GM04504 (cell line): Measurements from ENCODE around the gene PSMA2.

Source experiments
- DNase-seq: peaks from one replicate; pipeline ENCODE4 v3.0.0-alpha.2; 2012; ENCODE audit warnings: low read depth

PSMA2 gene

GRCh38 chr7:42940985-42941847 lies 9.2 kb upstream of the PSMA2 start:
- peak; percentile 54 for DNase-seq

DNA sequence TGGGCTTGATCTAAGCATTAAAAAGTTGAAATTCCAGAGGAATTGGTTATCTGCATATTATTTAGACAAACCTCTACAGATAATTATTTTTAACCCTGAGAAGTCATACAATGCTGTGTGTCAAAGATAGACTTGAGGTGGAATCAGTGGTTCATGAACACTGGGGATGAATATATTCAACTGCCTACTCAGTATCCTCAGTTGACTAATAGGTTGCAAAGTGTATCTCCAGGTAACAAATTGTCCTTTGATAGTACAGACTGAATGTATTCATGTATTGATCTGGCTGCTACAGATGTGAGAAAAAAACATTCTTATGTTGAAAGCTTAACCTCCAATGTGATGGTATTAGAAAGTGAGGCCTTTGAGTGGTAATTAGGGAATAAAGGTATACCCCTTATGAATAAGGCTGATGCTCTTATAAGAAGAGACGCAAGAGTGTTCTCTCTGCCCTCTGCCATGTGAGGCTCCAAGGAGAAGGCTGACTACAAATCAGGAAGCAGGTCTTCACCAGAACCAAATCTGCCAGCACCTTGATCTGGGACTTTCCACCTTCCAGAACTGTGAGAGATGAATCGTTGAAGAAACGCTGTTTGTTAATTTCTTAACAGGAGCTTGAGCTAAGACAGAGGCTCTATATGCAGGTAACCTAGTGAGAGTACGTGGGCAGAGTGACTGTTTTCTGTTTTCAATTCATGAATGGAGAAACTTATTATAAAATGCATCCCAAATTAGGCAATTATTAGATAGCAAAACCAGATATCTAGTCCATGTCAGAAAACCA lies 7.7 kb upstream of the PSMA2 start:
- no peak for DNase-seq

GRCh38 chr7:42935861-42936260 lies 3.9 kb upstream of the PSMA2 start:
- DNase-seq = no peak

- no peak for DNase-seq
These were observed 2.3 kb upstream of the PSMA2 start for GRCh38 chr7:42934291-42934690.

GRCh38 chr7:42932811-42933591 lies 1.0 kb upstream of the PSMA2 start:
- DNase-seq = no peak

GRCh38 chr7:42931447-42931833 lies 534 bp downstream of the PSMA2 start:
- DNase-seq = no peak

DNA sequence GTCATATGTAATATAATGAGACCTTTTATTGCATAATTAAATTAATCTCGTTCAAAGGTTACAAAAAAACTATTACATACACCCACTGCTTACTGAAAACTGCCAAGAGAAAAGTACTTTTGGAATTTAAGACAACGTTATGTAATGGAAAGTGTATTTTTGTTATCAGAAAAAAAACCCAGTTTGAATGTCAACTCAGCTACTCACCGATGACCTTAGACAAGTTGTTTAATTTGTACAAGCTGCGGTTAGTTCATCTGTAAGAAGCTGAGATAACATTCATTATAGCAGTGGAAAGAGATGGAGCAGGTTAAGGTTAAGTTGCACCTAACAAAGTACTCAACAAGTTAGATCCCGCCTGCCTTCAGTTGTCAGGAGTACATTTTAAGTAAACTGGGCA lies 1.1 kb downstream of the PSMA2 start:
- DNase-seq = no peak

DNA sequence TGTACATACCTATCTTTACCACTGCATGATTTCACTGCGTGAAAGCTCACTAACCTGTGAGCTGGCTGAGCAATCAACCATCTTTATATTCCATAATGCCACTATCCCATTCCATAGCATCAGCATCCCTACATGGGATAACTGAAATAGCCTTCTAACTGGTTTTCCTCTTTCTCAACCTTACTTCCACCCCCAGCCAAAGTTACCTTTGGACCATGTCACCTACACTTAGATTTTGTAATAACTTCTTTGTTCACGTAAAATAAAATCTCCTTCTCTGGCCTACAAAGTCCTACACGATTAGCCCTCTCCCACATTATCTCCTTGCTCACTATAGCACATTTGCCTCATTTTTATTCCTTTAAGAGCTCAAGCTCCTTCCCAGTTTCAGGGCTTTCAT lies 2.5 kb downstream of the PSMA2 start:
- DNase-seq = no peak

- no peak for DNase-seq
These were observed 3.2 kb downstream of the PSMA2 start for GRCh38 chr7:42928754-42929153.

DNA sequence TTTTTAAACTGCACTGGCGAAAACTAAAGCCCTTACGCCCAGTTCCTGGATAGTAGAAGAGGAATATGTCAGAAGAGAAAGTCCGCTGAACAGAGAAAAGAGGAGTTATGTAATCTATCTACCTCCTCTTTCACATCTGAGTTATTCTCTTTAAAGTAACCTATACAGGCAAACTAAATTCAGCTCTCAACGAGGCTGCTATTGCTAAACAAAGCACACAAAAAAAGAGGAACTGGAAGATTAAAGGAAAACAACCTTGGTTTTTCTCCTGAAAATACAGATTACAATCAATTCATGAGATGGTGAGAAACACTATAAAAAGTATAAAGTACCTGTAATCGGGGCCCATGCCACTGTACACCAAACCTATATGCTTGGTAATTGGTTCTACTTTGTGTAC lies 5.8 kb downstream of the PSMA2 start:
- no peak for DNase-seq

DNA sequence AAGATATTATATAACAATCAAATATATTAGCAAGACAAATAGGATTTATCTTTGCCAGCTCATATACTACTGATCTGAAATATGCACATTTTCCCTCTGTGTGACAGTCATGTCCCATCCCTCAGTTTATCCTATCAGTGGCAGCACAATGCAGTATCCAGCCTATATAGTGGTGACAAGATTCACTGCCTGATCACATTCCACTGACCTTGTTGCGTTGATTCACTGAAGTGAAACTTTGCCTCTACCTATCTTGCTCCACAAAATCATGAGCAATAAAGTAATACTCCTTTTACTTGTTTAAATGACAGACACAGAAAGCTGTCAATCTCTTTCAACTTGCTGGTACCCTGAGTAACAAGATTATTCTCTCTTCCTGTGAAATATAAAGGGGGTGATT lies 6.3 kb downstream of the PSMA2 start:
- no peak for DNase-seq

GRCh38 chr7:42924223-42924838 lies 7.6 kb downstream of the PSMA2 start:
- no peak for DNase-seq

GRCh38 chr7:42922017-42922753 lies 9.8 kb downstream of the PSMA2 start:
- DNase-seq = no peak

DNA sequence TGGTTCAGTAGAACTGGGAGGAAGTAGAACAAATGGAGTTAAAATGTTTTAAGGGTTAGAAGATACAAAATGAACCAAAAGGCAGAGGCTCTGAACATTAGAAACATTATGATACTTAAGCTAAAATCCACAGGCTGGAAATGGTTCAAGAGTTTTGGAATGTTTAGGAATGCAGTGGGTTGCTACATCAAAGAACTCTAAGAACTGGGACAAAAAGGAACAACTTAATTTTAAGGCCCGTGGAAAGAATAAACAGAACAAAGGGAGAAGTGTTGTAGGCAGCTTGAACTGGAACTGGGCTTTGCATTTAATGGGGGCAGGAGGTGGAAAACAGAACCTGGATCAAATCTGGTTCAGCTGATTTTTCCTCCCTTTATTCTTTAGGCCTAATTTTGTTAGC lies 16.6 kb downstream of the PSMA2 start:
- no peak for DNase-seq

DNA sequence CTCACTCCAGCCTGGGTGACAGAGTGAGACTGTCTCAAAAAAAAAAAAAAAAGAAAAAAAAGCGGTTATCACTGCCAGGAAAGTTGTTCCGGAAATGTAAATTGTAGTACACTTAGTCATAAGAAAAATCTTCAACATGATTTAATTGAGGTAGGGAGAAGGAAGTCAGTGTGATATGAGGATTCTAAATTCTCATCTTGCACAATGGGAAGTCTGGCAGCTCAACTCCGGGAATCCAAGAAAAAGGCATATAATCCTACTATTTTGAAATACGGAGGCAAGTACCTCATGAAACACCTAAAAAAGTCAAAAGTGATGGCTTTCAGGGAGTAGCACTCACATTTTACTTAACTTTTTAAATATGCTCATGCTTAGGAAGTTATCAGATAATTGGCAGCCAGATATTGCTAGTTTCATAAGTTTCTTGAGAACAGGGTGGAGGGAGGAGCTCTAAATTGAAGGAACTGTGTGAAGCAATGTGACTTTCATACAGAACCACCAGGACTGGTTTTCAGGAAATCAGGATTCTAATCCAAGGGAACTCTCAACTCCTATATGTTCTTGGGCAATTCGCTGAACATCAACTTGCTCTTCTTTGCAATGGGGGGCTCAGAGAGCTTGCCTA lies 17.4 kb downstream of the PSMA2 start:
- DNase-seq = peak; percentile 58

DNA sequence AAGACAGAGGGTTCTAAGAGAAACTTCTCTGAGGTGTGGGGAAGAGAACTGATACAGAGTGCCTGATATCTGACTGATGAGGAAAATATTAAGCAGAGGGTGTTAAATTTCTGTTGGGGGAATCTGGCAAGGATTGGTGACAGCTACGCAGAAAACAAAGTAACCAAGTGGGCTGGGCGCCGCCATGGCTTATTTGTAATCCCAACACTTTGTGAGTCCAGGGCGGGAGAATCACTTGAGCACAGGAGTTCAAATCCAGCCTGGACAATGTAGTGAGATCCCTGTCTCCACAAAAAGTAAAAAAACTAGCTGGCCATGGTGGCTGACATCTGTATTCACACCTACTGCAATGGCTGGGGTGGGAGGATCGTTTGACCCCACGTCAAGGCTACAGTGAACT lies 18.0 kb downstream of the PSMA2 start:
- no peak for DNase-seq

DNA sequence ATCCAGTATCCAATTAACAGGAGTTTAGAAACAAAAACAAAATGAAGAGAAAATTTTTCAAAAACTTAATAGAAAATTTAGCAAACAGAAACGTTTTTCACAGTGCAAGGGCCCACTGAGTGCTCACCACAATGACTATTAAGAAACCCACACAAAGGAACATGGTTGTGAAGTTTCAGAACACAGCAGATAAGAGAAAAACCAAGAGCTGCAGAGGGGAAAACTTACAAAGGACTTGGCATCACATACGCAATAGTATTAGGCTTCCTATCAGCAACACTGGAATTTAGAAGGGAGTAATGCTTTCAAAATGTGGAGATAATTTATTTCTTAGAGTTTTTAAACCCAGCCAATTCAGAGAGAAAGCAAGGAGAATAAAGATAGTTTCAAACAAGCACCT lies 18.4 kb downstream of the PSMA2 start:
- no peak for DNase-seq

DNA sequence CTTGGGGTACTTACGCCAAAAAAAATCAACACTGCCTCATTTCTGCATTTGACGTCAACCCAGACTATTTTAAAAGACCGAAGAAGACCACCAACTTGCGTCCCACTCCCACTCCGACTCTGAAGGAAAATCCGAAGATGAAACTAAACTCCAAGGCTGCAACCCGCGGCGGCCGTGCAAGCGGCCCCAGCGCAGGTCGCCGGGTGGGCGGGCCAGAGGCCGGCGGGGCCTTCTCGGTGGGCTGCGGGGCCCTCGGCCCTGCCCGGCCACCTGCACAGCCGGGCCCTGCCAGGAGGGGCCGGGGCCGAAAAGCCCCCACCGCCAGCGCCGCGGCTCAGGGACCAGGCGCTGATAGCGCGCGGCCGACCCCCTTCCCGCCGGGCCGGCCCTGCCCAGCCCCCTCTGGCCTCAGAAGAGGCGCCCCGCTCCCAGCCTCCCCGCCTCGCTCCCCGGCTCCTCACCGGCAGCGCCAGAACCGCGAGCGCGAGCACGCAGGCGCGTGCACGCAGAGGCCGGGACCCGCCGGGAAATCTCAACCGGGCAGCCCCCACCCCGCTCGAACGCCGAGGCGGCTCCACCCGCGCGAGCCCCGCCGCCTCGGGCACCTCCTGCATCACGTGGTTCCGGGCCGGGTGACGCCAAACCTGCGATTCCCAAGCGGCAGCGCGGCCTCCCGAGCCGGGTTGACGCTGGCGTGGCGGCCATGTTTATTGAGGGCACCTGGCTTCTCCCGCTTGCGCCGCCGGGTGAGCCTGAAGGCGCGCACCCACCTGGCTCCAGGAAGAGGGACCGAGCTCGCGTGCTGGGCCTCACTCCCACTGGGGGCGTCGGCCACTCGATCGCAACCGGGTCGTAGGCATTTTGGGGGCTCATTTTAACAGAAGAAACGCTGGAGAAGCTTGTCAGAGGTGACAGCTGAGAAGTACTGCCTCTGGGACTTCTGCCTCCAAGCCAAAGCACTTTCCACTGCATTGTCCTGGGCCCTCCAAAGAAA lies 20.2 kb downstream of the PSMA2 start, which contains the start of gene C7orf25:
Gene C7orf25 (minus strand): TSS at position 617 of the 994 bp plus-strand sequence. CDS start 1,170 bp downstream, outside the sequence.
- peak; percentile 80 for DNase-seq

GRCh38 chr7:42910306-42910705 lies 21.7 kb downstream of the PSMA2 start:
- DNase-seq = no peak

- no peak for DNase-seq
These were observed 24.7 kb downstream of the PSMA2 start for GRCh38 chr7:42907316-42907715.
